ENCODE results near the gene IGSF23. TPM values are rescaled to one million over a fixed set of nuclear protein-coding genes. Genes with fewer than 3 reads are reported as not detected.
"Not testable (repeated sequence)": the region's sequence is repeated elsewhere in the genome, so short reads cannot be mapped to it uniquely, and the experiment has no call there.

IGSF23 gene
- total RNA-seq, 4 donors from 2014 or later: not detected

- Histone ChIP-seq H3K27ac (no peak overlapping the region), H3K4me3 (no peak overlapping the region), H3K9me3 (peaks cover 0 to 7% (median 0%) of the 10 kb centered on the region in 4 donors), H3K36me3 (no peaks in the 10 kb centered on the region), H3K4me1 (peaks cover 0 to 15% (median 0%) of the 10 kb centered on the region in 4 donors), H3K27me3 (no peaks in the 10 kb centered on the region)
- no peak for TF ChIP-seq CTCF (IDR thresholded peaks at IDR 0.05)
- TF ChIP-seq EP300 (IDR thresholded peaks at IDR 0.05): no peak
- DNase-seq (ENCODE audit: low spot score in 2 of 2): no peak
- 94 to 98% methylated on average over 4 of the region's 4 CpGs for WGBS, 2 donors
These were observed 14.3 kb downstream of the IGSF23 start for GRCh38 chr19:44627631-44628030.

GRCh38 chr19:44628793-44629192 is 15.4 kb downstream of the IGSF23 start:
- H3K27ac ChIP-seq: no peak overlapping the region
- H3K4me1 ChIP-seq: peaks cover 0 to 11% (median 2%) of the 10 kb centered on the region in 4 donors
- peaks cover 0 to 7% (median 0%) of the 10 kb centered on the region in 4 donors for H3K9me3 ChIP-seq
- no peaks in the 10 kb centered on the region for H3K27me3 ChIP-seq
- DNase-seq (ENCODE audit: low spot score in 2 of 2): no peak
- 75 to 80% methylated on average over 3 of the region's 3 CpGs for WGBS, 2 donors
- H3K4me3 ChIP-seq: no peak overlapping the region
- TF ChIP-seq CTCF (IDR thresholded peaks at IDR 0.05): no peak
- no peak for TF ChIP-seq POLR2A (IDR thresholded peaks at IDR 0.05)
- TF ChIP-seq EP300 (IDR thresholded peaks at IDR 0.05): no peak
- H3K36me3 ChIP-seq: no peaks in the 10 kb centered on the region

GRCh38 chr19:44631611-44632010 is 18.2 kb downstream of the IGSF23 start:
- not testable (repeated sequence) for H3K27me3 ChIP-seq; DNase-seq (ENCODE audit: low spot score in 2 of 2); H3K27ac ChIP-seq; H3K36me3 ChIP-seq; H3K9me3 ChIP-seq; H3K4me3 ChIP-seq
- 81 to 86% methylated on average over 8 of the region's 8 CpGs for WGBS, 2 donors
- peaks cover 0 to 11% (median 2%) of the 10 kb centered on the region in 4 donors for H3K4me1 ChIP-seq

GRCh38 chr19:44634058-44634457 is 20.7 kb downstream of the IGSF23 start:
- H3K27me3 ChIP-seq; H3K27ac ChIP-seq; H3K9me3 ChIP-seq; DNase-seq (ENCODE audit: low spot score in 2 of 2); H3K4me3 ChIP-seq; H3K36me3 ChIP-seq: not testable (repeated sequence)
- H3K4me1 ChIP-seq: peaks cover 0 to 11% (median 2%) of the 10 kb centered on the region in 4 donors
- 16 to 22% methylated on average over 5 of the region's 5 CpGs for WGBS, 2 donors

- no peak for DNase-seq (ENCODE audit: low spot score in 2 of 2)
- H3K9me3 ChIP-seq: no peaks in the 10 kb centered on the region
- 92 to 95% methylated on average over 2 of the region's 2 CpGs for WGBS, 2 donors
- H3K4me1 ChIP-seq: peaks cover 0 to 11% (median 2%) of the 10 kb centered on the region in 4 donors
- TF ChIP-seq CTCF (IDR thresholded peaks at IDR 0.05) (no peak), EP300 (IDR thresholded peaks at IDR 0.05) (no peak), POLR2A (IDR thresholded peaks at IDR 0.05) (no peak)
- H3K36me3 ChIP-seq: no peaks in the 10 kb centered on the region
- H3K27me3 ChIP-seq: no peaks in the 10 kb centered on the region
- H3K27ac ChIP-seq: no peak overlapping the region
- H3K4me3 ChIP-seq: no peak overlapping the region
These were observed 21.4 kb downstream of the IGSF23 start for GRCh38 chr19:44634785-44635184.

GRCh38 chr19:44635581-44636438 is 22.4 kb downstream of the IGSF23 start:
- TF ChIP-seq CTCF (IDR thresholded peaks at IDR 0.05) (no peak), POLR2A (IDR thresholded peaks at IDR 0.05) (no peak), EP300 (IDR thresholded peaks at IDR 0.05) (no peak)
- H3K4me3 ChIP-seq: no peak overlapping the region
- no peaks in the 10 kb centered on the region for H3K27me3 ChIP-seq
- WGBS, 2 donors: 56 to 66% methylated on average over 3 of the region's 3 CpGs
- no peak for DNase-seq (ENCODE audit: low spot score in 2 of 2)
- no peak overlapping the region for H3K27ac ChIP-seq
- H3K9me3 ChIP-seq: no peaks in the 10 kb centered on the region
- H3K36me3 ChIP-seq: no peaks in the 10 kb centered on the region
- peaks cover 0 to 11% (median 2%) of the 10 kb centered on the region in 4 donors for H3K4me1 ChIP-seq

All from tibial nerve (tissue), 4 donors.